ENCODE measurements around the gene P4HA2.

DNA sequence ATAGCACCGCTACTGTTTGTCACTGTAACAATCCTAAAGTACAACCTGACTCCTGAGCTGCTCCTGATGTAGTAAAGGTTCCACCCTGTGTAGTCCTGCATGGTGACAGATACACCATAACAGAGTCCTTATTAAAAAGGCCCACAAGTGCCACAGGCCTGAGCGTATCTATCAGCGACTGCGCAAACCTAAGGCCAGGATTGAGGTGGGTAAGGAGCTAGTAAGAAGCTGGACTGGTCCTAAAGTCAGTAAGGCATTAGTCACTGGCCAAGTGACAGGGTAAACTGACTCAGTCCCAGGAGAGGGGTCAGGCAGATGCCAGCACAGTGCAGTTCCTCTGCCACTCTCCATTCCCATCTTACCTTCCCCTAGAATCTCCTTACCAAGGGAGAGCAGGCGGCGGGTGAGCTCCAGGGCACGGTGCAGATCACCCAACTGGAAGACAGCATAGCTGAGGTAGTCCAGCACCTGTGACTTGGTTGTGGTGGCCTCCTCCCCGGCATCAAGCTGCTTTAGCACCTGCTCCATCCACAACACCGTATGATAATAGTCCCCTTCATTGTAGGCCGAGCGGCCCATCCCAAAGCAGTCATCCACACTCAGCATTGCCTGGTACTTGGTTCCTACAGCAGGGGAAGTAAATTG lies 17.6 kb downstream of the P4HA2 start:
- TF ChIP-seq, protein P1, sequence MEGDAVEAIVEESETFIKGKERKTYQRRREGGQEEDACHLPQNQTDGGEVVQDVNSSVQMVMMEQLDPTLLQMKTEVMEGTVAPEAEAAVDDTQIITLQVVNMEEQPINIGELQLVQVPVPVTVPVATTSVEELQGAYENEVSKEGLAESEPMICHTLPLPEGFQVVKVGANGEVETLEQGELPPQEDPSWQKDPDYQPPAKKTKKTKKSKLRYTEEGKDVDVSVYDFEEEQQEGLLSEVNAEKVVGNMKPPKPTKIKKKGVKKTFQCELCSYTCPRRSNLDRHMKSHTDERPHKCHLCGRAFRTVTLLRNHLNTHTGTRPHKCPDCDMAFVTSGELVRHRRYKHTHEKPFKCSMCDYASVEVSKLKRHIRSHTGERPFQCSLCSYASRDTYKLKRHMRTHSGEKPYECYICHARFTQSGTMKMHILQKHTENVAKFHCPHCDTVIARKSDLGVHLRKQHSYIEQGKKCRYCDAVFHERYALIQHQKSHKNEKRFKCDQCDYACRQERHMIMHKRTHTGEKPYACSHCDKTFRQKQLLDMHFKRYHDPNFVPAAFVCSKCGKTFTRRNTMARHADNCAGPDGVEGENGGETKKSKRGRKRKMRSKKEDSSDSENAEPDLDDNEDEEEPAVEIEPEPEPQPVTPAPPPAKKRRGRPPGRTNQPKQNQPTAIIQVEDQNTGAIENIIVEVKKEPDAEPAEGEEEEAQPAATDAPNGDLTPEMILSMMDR (IDR thresholded peaks at IDR 0.05; ENCODE audit: low read depth, low read length), result no peak
- TF ChIP-seq POLR2A (IDR thresholded peaks at IDR 0.05; ENCODE audit: extremely low read depth, insufficient read length) (no peak), MYC (IDR thresholded peaks at IDR 0.05; ENCODE audit: low read depth, low read length) (no peak)
